Measurements from ENCODE around the gene ENTPD6.
A peak's percentile ranks its signal among the peaks of the same experiment; 100 is the strongest.

ENTPD6 gene

GRCh38 chr20:25223179-25223661 lies 27.7 kb downstream of the ENTPD6 start:
- DNase-seq (ENCODE audit: extremely low read depth, low read depth), result peak; percentile 92
- H3K4me3 ChIP-seq (replicated peaks; ENCODE audit: low read depth, low read length), result no peak overlapping the region
- peak; percentile 21 for TF ChIP-seq CTCF (IDR thresholded peaks at IDR 0.05; ENCODE audit: low read depth, low read length, missing control alignments)

- TF ChIP-seq CTCF (IDR thresholded peaks at IDR 0.05; ENCODE audit: low read depth, low read length, missing control alignments), result no peak
- no peak for DNase-seq (ENCODE audit: extremely low read depth, low read depth)
- H3K4me3 ChIP-seq (replicated peaks; ENCODE audit: low read depth, low read length), result no peak overlapping the region
Measured at GRCh38 chr20:25223765-25224720, 28.5 kb downstream of the ENTPD6 start.

GRCh38 chr20:25224941-25225340 lies 29.4 kb downstream of the ENTPD6 start:
- no peak for DNase-seq (ENCODE audit: extremely low read depth, low read depth)
- TF ChIP-seq CTCF (IDR thresholded peaks at IDR 0.05; ENCODE audit: low read depth, low read length, missing control alignments), result no peak
- H3K4me3 ChIP-seq (replicated peaks; ENCODE audit: low read depth, low read length), result no peak overlapping the region

GRCh38 chr20:25225642-25226432 lies 30.3 kb downstream of the ENTPD6 start:
- DNase-seq (ENCODE audit: extremely low read depth, low read depth), result no peak
- TF ChIP-seq CTCF (IDR thresholded peaks at IDR 0.05; ENCODE audit: low read depth, low read length, missing control alignments), result no peak
- H3K4me3 ChIP-seq (replicated peaks; ENCODE audit: low read depth, low read length), result no peak overlapping the region

GRCh38 chr20:25226433-25227316 lies 31.2 kb downstream of the ENTPD6 start:
- TF ChIP-seq CTCF (IDR thresholded peaks at IDR 0.05; ENCODE audit: low read depth, low read length, missing control alignments), result no peak
- H3K4me3 ChIP-seq (replicated peaks; ENCODE audit: low read depth, low read length), result no peak overlapping the region
- no peak for DNase-seq (ENCODE audit: extremely low read depth, low read depth)

GRCh38 chr20:25227317-25227831 lies 31.9 kb downstream of the ENTPD6 start:
- no peak for TF ChIP-seq CTCF (IDR thresholded peaks at IDR 0.05; ENCODE audit: low read depth, low read length, missing control alignments)
- no peak for DNase-seq (ENCODE audit: extremely low read depth, low read depth)
- H3K4me3 ChIP-seq (replicated peaks; ENCODE audit: low read depth, low read length), result no peak overlapping the region
